HFF-Myc (cell line): ENCODE results near the gene GATA6.
A peak's percentile ranks its signal among the peaks of the same experiment; 100 is the strongest.

Experiments used
- DNase-seq: peaks from one replicate; pipeline ENCODE4 v3.0.0-alpha.2; 2011; ENCODE audit warnings: low read depth; ENCODE audit errors: extremely low read depth
- H3K4me3 ChIP-seq: replicated peaks from 2 replicates; pipeline ENCODE4 v1.5.1; 2011; ENCODE audit warnings: low read depth, mild to moderate bottlenecking, control low read depth, low read length
- CTCF ChIP-seq: IDR thresholded peaks from 2 replicates; pipeline ENCODE4 v1.5.1; 2012; ENCODE audit warnings: mild to moderate bottlenecking, low read depth, low read length, control low read depth; ENCODE audit errors: missing control alignments

GATA6 gene

GRCh38 chr18:22136395-22136794, 33.0 kb upstream of the GATA6 start:
- peak; percentile 16 for DNase-seq
- no peak for TF ChIP-seq CTCF
- H3K4me3 ChIP-seq = no peak overlapping the region

- DNase-seq = no peak
- no peak for TF ChIP-seq CTCF
Observed at GRCh38 chr18:22141211-22141610, 28.2 kb upstream of the GATA6 start.

GRCh38 chr18:22143347-22144340, 25.7 kb upstream of the GATA6 start:
- no peak for DNase-seq
- no peak overlapping the region for H3K4me3 ChIP-seq
- TF ChIP-seq CTCF = no peak

More at GRCh38 chr18:22141211-22141610, 28.2 kb upstream of the GATA6 start:
- no peak overlapping the region for H3K4me3 ChIP-seq

GRCh38 chr18:22145160-22145559, 24.2 kb upstream of the GATA6 start:
- no peak for DNase-seq
- no peak for TF ChIP-seq CTCF

GRCh38 chr18:22149710-22150109, 19.7 kb upstream of the GATA6 start:
- TF ChIP-seq CTCF = no peak
- no peak overlapping the region for H3K4me3 ChIP-seq
- no peak for DNase-seq

More at GRCh38 chr18:22145160-22145559, 24.2 kb upstream of the GATA6 start:
- no peak overlapping the region for H3K4me3 ChIP-seq

GRCh38 chr18:22152093-22152492, 17.3 kb upstream of the GATA6 start:
- no peak for TF ChIP-seq CTCF
- no peak for DNase-seq
- no peak overlapping the region for H3K4me3 ChIP-seq
